NCI-H1105 (cell line): ENCODE data around the gene RCAN1.
"Not testable (repeated sequence)": the region's sequence is repeated elsewhere in the genome, so short reads cannot be mapped to it uniquely, and the experiment has no call there.

Experiments used
- DNase-seq: peaks from one replicate; lab custom pipeline; 2025; lab: John Stamatoyannopoulos, UW

RCAN1 gene

DNA sequence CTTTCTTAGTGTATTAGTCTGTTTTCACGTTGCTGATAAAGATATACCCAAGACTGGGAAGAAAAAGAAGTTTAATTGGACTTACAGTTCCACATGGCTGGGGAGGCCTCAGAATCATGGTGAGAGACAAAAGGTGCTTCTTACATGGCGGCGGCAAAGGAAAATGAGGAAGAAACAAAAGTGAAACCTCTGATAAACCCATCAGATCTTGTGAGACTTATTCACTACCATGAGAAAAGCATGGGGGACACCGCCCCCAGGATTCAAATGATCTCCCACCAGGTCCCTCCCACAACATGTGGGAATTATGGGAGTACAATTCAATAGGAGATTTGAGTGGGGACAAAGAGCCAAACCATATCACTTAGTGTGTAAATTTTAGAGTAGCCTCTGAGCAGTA is 46.1 kb downstream of the RCAN1 start:
- not testable (repeated sequence) for DNase-seq

DNA sequence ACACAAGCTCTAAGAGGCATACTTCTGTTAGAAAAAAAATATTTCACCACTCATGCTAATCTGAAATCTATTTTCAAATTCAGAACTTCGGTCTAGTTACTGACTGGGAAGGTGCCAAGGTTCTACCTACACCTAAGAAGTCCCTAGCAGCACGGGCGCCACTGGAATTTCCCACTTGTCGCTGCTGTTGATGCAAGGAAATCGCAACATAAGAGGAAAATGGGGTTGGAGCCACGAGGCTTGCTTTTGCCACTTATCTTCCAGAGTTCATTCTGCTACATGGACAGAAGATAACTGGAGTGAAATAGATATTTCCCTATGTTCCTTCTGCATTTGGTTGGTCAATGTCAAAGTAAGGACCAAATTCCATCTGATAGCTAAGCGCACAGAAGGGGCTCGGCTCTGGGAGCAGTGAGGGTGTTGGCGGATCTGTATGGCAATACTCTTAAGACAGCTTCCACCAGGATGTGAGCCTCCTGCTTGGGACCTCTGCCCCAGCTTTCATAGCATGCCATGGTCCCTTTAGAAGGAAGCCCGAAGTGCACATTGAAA is 47.2 kb downstream of the RCAN1 start:
- no peak for DNase-seq

DNA sequence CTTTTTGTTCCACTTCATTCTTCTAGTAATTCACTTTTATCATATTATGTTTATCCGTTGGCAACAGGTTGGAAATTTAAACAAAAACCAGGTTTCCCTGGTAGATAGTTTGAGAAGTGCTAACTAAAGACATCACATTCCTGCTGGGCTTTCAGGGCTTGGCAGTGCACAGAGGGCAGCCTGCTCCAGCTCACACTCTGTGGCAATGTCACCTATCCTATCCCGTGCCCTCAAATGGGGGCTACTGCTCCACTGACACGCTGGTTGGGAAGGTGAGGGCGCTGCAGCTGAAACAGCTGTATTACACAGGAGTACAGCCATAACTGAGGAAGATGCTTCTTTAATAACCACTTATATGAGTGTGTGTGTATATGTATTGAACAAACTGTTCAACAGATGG is 49.7 kb downstream of the RCAN1 start:
- DNase-seq, result no peak

DNA sequence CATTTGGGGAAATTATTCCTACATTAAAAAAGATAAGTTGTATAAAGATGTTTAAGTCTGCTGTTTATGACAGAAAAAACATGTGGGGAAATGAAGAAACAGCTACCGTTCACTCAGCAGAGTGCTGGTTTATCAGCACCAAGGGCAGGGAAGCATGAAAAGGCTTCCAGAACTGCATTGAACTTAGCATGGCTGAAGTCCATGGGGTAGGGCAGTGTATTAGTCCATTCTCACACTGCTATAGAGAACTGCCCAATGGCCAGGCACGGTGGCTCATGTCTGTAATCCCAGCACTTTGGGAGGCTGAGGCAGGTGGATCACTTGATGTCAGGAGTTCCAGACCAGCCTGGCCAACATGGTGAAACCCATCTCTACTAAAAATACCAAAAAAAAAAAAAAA is 51.5 kb downstream of the RCAN1 start:
- not testable (repeated sequence) for DNase-seq

DNA sequence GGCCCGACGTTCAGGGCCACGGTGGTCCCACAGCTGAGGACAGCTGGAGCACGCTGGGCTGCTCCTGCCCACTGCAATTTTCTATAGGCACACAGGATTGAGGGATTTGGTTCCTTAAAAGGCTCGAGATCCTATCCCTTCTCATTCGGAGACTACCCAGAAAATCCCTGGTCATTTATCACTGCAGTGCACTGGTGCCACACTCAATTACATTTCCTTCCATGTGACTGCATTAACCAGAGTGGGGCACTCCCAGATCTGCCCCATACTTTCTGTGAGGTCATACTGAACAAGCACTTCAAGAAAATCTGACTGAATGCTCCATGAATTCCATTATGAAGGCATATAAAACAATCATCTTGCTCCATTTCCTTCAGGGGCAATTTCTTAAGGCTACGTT is 53.1 kb downstream of the RCAN1 start:
- DNase-seq, result no peak

DNA sequence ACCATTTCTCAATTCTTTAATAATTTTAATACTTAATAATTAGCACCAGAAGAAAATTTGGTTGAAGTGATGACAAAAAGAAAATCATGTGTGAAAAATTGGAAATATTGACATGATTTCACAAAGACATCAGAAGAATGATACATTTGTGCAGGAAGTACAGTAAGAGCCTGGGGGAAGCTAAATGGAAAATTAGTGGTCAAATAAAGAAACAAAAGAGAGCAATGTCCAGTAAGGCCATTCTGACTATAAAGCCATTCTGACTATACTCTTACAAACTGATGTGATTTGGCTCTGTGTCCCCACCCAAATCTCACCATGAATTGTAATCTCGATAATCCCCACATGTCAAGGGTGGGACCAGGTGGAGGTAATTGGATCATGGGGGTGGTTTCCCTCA is 54.3 kb downstream of the RCAN1 start:
- DNase-seq, result no peak

DNA sequence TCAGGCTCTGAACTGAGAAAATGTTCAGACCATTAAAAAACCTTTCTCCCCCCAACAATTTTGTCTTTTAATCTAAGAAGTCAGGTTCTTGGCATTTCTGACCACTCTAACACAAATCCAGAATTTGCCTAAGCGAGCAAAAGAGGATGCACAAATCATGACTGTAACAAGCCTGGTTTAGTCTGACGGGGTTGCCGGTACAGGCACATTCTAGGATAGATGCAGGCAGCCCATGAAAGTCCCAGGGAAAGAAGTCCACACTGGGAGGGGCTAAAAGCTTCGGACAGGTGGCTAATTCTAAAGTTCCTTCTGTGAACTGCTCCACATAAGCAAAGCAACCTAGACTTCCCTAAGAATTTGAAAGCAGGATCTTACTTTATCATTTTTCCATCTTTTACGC is 54.9 kb downstream of the RCAN1 start:
- no peak for DNase-seq

DNA sequence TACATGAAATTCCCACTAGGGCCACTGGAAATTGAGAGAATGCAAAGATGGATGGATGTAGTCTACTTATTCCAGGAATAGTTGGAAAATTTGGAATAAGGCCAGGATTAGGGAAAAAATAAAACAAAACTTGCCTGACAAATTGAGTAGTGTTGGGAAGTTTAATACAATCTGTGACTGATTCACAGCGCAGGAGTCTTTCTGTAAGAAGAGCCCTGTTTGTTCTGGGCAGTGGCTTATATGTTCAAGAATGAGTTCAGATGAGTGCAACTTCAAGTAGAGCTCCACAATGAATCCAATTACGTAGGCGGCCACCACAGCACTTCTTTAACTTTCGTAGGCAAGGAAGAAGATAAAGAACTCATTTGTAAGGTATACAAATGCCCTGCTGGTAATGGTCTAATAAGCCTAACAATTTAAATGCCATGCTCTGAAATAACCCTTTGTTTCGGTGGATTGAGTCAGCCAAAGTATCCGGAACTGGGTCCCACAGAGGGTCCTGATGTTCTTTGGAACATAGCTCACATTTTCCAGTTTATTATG is 55.8 kb downstream of the RCAN1 start:
- DNase-seq, result no peak

DNA sequence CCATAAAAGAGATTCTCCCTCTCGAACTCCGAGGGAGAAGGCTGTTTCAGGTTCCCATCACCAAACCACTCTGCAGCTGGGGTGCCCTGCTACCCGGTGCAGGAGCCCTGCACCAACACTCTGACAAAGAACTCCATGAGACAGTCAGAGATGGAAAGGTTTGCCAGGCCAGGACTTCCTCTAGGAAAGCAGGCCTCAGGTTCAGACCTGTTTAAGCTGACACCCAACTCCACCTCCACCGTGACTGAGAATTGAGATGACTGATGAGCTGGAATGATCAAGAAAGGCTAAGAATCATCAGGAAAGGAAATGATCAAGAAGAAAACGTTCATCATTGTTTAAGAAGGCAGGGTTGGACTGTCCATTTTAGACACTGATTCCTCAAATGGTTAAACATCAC is 56.7 kb downstream of the RCAN1 start:
- DNase-seq, result no peak

DNA sequence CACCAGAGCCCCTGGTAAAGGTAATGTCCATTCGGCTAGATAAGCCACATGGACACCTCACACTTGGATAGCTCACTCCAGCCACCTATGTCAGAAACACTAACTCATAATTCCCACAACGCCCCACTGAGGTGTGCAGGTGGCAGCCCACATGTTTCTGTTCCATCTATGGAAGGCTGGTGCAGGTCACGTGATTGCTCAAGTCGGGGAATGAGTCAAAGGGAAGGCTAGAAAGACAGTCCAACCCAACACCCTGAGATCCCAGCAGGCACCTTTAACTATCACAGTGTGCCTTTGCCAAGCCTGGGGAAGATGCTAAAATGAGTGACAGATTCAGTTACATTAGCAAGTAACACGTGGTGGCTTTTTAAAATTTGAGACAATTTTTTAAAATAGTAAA is 57.7 kb downstream of the RCAN1 start:
- no peak for DNase-seq

DNA sequence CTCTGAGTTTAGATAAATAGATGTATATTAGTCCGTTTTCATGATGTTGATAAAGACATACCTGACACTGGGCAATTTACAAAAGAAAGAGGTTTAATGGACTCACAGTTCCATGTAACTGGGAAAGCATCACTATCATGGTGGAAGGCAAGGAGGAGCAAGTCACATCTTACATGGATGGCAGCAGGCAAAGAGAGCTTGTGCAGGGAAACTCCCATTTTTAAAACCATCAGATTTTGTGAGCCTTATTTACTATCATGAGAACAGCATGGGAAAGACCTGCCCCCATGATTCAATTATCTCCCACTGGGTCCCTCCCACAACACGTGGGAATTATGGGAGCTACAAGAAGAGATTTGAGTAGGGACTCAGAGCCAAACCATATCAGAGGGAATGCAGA is 60.2 kb downstream of the RCAN1 start:
- not testable (repeated sequence) for DNase-seq

DNA sequence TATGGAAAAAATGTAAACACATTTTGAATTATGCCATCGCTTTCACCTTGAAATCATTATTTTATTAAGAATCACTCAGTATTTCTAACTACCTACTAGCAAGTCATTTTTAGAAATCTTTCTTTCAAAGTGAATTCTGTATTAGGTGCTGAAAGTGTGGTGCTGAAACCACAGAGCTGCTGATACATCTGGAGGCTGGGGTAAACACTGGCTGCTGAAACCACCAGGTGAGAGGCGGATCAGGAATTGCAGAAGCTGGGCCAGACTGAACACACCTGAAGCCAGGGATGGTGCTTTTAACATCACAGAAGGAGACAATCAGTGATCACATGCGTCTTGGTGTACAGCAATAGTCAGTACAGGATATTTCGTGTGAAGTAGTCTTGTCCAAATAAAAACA is 60.7 kb downstream of the RCAN1 start:
- DNase-seq, result no peak

DNA sequence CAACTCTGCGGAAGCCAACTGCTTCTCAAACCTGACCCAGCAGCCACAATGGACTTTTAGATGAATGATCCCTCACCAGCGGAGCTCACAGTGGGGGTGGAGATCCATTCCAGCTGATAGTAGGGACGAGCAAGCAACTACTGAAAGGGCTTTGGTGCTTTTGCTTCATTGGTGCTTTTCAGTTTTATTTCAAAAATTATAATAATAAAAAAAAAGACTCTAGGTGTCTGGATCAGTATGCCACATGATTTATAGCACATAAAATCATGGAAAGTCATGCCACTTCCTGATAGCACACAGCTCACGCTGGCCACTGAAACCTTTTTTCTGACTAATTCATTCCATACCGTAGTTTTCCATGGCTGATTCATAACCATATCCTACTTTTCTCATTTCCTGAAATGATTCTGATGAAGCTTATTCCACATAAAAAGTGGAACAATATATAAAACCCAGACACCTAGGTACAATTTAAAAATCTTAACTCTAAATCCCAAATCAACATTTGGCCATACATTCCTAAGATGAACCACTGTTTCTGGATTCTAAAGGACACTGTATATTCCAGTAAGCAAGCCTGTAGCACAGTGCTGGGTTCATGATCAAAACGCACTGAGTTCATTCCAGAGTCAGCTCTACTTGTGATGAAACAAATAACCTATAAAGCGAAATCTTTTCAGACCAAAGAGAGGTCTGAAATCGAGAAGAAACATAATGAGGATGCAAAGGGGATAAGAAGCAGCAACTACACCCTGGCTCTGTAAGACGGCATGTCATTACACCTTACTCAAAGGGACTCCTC is 61.6 kb downstream of the RCAN1 start:
- DNase-seq, result no peak

DNA sequence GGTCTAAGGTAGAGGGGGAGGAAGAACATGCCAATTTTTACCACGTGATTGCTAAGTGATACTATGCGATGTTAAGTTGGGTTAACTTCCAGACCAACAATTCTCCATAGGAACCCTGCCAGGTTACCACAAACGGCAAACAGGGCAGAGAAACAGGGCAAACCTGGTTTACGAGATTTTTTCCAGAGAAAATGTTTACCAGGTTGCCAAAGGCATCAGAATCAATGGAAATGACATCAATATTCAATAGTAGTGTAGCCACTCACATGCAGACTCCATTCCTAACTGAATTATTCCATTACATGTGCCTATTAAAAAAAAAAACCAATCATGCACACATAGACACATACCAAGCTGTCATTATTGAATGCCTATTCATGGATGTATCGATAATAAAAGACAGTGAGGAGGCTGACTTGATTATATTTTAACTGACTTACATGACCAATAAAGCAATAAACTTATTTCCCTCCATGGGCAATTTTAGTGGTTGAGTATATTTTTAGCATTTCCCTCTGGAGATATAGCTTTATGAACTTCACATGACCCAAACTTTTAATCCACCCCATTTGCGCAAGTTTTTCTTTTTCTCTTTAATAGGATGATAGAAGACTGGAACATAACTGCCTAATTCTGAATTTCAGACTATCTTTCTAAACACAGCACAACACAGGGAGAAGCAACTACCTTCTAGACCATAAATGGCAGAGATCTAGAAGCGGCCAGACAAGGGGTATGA is 62.4 kb downstream of the RCAN1 start:
- DNase-seq, result no peak

DNA sequence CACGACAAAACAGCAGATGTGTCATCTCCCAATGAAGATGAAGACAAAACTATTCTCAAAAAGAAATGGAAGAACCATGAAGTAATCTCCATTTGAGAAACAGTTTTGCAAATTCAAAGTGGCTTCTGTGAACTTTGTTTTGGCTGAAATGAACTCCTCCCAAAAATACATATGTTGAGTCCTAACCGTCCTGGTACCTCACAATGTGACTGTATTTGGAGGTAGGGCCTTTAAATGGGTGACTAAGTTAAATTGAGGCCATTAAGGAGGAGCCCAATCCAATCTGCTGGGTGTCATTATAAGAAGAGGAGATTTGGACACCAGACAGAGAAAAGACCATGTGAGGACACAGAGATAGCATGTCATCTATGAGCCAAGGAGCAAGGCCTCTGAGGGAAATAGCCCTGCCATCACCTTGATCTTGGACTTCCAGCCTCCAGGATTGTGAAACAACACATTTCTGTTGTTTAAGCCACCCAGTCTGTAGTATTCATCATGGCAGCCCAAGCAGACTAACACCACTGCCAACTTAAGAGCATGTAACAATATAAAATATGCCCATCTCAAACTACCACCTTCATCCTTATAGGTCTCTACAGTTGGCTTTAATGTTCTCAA is 64.6 kb downstream of the RCAN1 start:
- no peak for DNase-seq

DNA sequence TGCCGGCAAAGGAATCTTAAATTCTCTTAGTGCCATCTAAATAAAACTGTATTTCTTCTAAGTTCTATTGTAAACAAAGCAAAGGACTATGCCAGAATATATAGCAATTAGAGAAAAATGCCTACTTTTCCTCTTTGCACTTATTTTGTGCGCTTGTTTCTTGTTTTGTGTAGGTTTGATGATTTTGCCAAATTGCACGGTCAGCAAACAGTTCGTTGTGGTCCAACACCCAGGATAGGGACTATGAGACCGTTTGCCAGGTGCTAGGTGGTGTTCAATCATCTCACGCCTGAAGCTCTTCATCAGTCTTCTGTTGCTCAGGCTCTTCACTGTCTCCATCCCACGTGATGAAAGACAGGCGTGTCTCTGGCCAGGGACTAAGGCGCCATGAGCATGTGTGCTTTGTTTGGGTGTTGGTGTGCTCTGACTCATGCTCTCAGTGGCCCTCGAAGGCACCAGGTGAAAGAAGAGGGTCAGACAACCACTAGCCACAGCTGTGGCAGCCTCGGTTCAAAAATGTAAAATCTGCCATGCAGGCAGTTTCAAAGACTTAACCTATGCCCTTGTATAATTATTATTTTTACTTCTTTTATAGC is 66.0 kb downstream of the RCAN1 start:
- no peak for DNase-seq

DNA sequence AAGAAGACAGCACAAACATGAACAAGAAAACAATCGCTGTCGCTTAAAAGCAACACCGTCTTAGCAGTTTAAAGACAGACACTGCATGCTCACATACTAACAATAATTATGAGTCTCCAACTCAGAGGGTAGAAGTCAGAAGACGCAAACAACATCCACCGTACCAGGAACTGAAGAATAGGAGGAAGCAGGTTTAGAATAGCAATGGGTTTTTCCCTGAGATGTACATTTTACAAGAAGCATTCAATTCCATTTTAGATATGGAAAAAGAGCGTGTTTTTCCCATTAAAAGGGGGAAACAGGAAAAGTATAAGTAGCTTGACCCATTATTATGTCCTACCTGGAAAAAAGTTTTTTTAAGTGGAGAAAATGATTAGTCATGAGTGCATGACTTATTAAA is 68.4 kb downstream of the RCAN1 start:
- DNase-seq, result no peak

DNA sequence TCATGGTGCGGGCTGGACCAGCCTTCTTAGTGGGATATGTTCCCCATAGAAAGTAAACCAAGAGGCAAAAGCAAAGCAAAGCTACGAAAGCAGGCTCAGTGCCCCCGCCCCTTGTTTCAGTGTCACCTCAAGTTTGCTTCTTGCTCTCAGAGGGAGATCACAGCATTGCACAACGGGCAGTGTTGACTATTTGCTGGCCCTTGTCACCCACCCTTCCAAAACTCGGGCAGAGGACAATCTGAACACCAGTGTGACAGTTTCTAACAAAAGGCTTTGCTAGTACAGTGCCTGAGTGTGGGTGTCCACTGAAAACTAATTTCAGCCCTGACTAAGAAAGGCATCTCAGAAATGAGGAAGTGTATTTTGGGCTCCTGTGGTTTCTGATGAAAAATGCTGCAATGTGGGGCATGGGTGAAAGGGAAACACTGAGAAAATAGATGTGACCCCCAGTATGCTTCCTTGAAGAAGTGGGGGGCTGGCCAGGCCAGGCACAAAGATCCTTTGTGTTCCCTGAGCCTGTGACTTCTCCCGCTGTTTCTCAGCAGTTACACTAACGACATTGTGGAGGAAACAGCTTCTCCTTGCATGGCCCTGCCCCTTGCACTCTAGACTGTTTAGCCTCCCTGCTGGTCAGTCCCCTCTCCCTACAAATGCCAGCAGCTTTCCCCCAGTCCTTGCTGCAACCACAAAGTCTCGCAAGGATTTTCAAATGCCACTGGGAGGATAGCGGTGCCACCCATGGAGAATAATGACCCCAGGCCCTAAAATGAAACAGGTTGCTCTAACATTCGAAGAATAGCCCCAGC is 69.6 kb downstream of the RCAN1 start:
- no peak for DNase-seq

DNA sequence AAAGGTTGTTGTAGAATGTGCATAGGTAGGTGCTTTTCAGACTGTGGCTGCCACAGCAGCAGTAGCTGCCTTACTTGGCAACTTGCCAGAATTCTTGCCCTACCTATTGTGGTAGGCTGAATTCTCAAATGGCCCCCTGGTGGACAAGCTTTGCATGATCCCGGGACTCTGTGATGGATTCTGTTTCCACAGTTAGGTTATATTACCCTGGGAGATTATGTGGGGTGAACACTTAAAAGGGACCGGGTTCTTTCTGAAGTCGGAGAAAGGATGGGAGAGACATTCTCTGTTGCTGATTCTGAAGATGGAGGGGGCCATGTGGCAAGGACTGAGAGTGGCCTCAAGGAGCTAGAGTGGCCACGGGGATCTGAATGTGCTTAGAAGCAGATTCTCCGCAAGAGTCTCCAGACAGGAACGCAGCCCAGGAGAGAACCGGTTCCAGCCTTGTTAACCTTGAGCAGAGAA is 70.8 kb downstream of the RCAN1 start:
- peak; percentile 2 for DNase-seq

DNA sequence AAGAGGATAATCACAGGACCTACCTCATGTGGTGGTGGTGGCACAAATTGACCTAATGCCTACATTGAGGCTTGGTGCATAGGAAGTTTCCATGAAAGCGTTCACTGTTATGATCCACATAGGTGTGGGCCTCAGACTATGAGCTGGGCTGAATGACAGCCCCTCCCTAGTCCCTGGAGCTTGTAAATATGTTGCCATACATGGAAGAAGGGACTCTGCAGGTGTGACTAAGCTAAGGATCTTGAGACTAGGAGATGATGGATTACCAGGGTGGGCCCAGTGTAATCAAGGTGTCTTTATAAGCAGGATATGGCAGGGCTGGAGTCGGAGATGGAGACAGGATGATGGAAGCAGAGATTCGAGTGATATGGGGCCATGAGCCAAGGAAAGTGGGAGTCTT is 71.9 kb downstream of the RCAN1 start:
- DNase-seq, result no peak

DNA sequence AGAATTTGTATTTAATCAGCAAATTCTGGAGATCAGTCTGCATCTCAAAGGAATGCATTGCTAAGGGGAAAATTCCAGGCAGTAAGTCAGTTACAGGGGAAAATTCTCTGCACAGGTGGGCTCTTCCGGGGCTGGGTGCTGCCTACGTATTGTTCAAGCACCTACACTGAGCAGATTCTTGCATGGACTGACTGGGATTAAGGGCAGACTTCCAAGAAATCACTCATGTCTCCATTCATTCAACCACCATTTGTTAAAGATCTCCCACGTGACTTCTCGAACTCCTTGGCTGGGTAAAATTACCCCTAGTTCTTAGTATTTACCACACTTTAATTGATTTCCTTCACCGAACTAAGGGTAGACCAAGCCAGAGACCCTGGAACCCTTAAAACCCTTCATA is 74.7 kb downstream of the RCAN1 start:
- no peak for DNase-seq
